GM12864 (cell line): Measurements from ENCODE around the gene CSF3R.

ENCODE experiments used
- DNase-seq: peaks from one replicate; pipeline ENCODE4 v3.0.0-alpha.2; 2011; ENCODE audit warnings: low read depth
- H3K4me3 ChIP-seq: 2 replicates; pipeline ENCODE4 v1.5.1; 2011; ENCODE audit warnings: mild to moderate bottlenecking, low read depth, low read length, control low read depth
- CTCF ChIP-seq: IDR thresholded peaks from 2 replicates; pipeline ENCODE4 v1.5.1; 2011; ENCODE audit warnings: low read depth, mild to moderate bottlenecking, moderate library complexity, low read length, control low read depth, inconsistent platforms; ENCODE audit errors: missing control alignments

The CSF3R gene

GRCh38 chr1:36464605-36465393 lies 17.9 kb downstream of the CSF3R start:
- no peak for TF ChIP-seq CTCF
- peak overlapping the region; percentile 93 for H3K4me3 ChIP-seq
- DNase-seq = no peak

GRCh38 chr1:36463803-36464604 lies 18.7 kb downstream of the CSF3R start, which contains the start of gene MRPS15:
Gene MRPS15 (minus strand): TSS chr1:36464384. CDS start chr1:36464275, 109 bp downstream.
- no peak for TF ChIP-seq CTCF
- peak; percentile 83 for DNase-seq
- H3K4me3 ChIP-seq = peak within 1 kb of the TSS; percentile 93

- H3K4me3 ChIP-seq = peak overlapping the region; percentile 93
- TF ChIP-seq CTCF = no peak
- DNase-seq = no peak
Observed at GRCh38 chr1:36463463-36463802, 19.3 kb downstream of the CSF3R start.

GRCh38 chr1:36458910-36459309 lies 23.8 kb downstream of the CSF3R start:
- DNase-seq = no peak
- no peak for TF ChIP-seq CTCF
- no peak overlapping the region for H3K4me3 ChIP-seq

- no peak for TF ChIP-seq CTCF
- no peak for DNase-seq
- H3K4me3 ChIP-seq = no peak overlapping the region
Observed at GRCh38 chr1:36457691-36458090, 25.0 kb downstream of the CSF3R start.

- H3K4me3 ChIP-seq = no peak overlapping the region
- TF ChIP-seq CTCF = no peak
- no peak for DNase-seq
Observed at GRCh38 chr1:36456391-36456928, 26.3 kb downstream of the CSF3R start.
